ENCODE measurements around the gene HAUS1. TPM values are rescaled to one million over a fixed set of nuclear protein-coding genes. Genes with fewer than 3 reads are reported as not detected.

Gene HAUS1
- total and polyA plus RNA-seq, 2 of the 8 experiments (the other 6 are each of a cell fraction or from before 2014, with no cell fraction given): 104 TPM

- no peak for TF ChIP-seq RFX5 (IDR thresholded peaks at IDR 0.05; ENCODE audit: borderline replicate concordance, low read depth, low read length)
- no peak for TF ChIP-seq SRF (IDR thresholded peaks at IDR 0.05; ENCODE audit: low read depth, low read length)
- TF ChIP-seq ZNF274 (IDR thresholded peaks at IDR 0.05; ENCODE audit: borderline replicate concordance, extremely low read depth, low read length): no peak
- no peak for TF ChIP-seq KDM1A (IDR thresholded peaks at IDR 0.05; ENCODE audit: borderline replicate concordance, low read length)
- TF ChIP-seq EP300 (IDR thresholded peaks at IDR 0.05; ENCODE audit: borderline replicate concordance in 1 of 2, low read depth in 2 of 2, low read length in 2 of 2): no peak
- TF ChIP-seq TEAD4 (IDR thresholded peaks at IDR 0.05; ENCODE audit: low read depth, low read length): no peak
- no peak for TF ChIP-seq HDAC2 (IDR thresholded peaks at IDR 0.05; ENCODE audit: borderline replicate concordance in 1 of 2, low read depth in 2 of 2, low read length in 2 of 2)
Observed at GRCh38 chr18:46072959-46073358, 31.2 kb upstream of the HAUS1 start (continued).
